Effector memory CD4-positive, alpha-beta T cell (primary cell): Measurements from ENCODE around the gene TRIM28.
A peak's percentile ranks its signal among the peaks of the same experiment; 100 is the strongest.
"Not testable (repeated sequence)": the region's sequence is repeated elsewhere in the genome, so short reads cannot be mapped to it uniquely, and the experiment has no call there.

ENCODE experiments used
- DNase-seq, 3 donors: peaks; one replicate each; pipeline ENCODE4 v3.0.0-alpha.2; 2020
- H3K27ac ChIP-seq: 2 replicates; pipeline ENCODE4 v1.7.0; 2013; ENCODE audit warnings: mild to moderate bottlenecking, low read length, moderate library complexity; ENCODE audit not compliant: insufficient read depth, poor library complexity, severe bottlenecking
- H3K27me3 ChIP-seq: replicated peaks from 2 replicates; pipeline ENCODE4 v1.7.0; 2013; ENCODE audit warnings: mild to moderate bottlenecking, low read length; ENCODE audit not compliant: insufficient read depth, control insufficient read depth, poor library complexity, severe bottlenecking
- H3K36me3 ChIP-seq: 2 replicates; pipeline ENCODE4 v1.7.0; 2013; ENCODE audit warnings: mild to moderate bottlenecking, low read length, moderate library complexity; ENCODE audit not compliant: control insufficient read depth, insufficient read depth
- H3K4me1 ChIP-seq: 2 replicates; pipeline ENCODE4 v1.7.0; 2013; ENCODE audit warnings: low read length, mild to moderate bottlenecking; ENCODE audit not compliant: control insufficient read depth, insufficient read depth, poor library complexity, severe bottlenecking
- H3K4me3 ChIP-seq: 2 replicates; pipeline ENCODE4 v1.7.0; 2013; ENCODE audit warnings: low read length, low read depth, mild to moderate bottlenecking; ENCODE audit not compliant: insufficient read depth, poor library complexity, severe bottlenecking
- H3K9me3 ChIP-seq: 2 replicates; pipeline ENCODE4 v1.7.0; 2013; ENCODE audit warnings: mild to moderate bottlenecking, low read length, moderate library complexity; ENCODE audit not compliant: control insufficient read depth

Gene TRIM28

DNA sequence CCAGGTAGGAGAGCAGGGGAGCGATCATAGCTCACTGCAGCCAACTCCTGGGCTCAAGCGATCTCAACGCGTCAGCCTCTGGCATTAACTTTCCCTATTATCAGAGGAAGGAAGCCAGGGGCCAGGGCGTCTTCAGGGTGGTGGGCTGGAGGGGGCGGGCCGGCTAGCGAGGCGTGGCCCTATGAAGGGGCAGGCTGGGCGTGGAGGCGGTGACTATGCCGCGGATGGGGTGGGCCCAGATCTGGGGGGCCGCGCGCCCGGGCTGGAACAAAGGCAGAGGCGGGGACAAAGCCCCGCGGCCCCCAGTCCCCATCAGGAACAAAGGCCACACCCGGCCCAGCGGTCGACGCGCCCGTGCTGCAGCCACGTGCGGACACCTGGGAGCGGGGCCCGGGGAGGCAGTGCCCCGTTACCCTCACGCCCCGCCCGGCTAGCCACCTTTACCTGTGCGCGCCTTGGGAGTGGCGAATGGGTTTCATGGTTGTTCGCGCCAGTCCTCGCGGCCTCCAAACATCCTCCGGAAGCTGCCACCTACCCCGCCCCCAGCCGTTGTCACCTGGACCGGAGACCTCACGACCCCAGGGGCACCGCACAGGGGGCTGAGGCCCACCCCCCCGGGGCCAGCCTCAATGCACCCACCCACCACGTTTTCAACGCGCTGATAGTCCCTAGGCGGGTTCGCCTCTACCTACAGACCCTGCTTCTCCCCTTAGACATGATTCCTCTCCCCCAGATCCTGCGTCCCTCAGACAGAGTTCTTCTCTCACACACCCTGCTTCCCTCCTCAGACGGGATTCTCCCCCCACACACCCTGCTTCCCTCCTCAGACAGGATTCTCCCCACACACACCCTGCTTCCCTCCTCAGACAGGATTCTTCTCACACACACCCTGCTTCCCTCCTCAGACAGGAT, 5.4 kb upstream of the TRIM28 start:
- Histone ChIP-seq H3K27ac (no peak overlapping the region), H3K27me3 (no peaks in the 10 kb centered on the region), H3K36me3 (no peaks in the 10 kb centered on the region), H3K9me3 (no peaks in the 10 kb centered on the region), H3K4me1 (peaks cover 7% of the 10 kb centered on the region), H3K4me3 (peak overlapping the region; percentile 57)
- DNase-seq: no peak

DNA sequence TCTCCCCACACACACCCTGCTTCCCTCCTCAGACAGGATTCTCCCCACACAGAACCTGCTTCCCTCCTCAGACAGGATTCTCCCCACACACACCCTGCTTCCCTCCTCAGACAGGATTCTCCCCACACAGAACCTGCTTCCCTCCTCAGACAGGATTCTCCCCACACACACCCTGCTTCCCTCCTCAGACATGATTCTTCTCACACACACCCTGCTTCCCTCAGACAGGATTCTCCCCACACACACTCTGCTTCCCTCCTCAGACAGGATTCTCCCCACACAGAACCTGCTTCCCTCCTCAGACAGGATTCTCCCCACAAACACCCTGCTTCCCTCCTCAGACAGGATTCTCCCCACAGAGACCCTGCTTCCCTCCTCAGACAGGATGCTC, 4.7 kb upstream of the TRIM28 start:
- not testable (repeated sequence) for H3K4me1 ChIP-seq, H3K27me3 ChIP-seq, H3K36me3 ChIP-seq, H3K9me3 ChIP-seq, DNase-seq, H3K4me3 ChIP-seq, H3K27ac ChIP-seq

DNA sequence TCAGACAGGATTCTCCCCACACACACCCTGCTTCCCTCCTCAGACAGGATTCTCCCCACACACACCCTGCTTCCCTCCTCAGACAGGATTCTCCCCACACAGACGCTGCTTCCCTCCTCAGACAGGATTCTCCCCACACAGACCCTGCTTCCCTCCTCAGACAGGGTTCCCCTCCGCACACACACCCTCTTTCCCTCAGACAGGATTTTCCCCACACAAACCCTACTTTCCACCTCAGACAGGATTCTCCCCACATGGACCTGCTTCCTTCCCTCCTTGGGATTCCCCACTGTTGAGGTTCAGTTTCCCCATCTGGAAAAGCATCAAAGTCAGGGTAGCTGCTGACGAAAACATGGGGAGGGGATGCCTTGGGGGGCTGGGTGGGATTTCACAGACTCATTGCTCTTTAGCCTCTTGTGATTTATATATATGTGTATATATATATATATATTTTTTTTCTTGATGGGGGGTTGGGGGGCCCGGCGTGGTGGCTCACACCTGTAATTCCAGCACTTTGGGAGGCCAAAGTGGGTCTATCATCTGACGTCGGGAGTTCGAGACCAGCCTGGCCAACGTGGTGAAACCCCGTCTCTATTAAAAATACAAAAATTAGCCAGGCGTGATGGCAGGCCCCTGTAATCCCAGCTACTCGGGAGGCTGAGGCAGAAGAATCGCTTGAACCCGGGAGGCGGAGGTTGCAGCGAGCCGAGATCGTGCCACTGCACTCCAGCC, 1.1 kb upstream of the TRIM28 start:
- not testable (repeated sequence) for H3K9me3 ChIP-seq, H3K4me3 ChIP-seq, DNase-seq, H3K27ac ChIP-seq, H3K36me3 ChIP-seq, H3K27me3 ChIP-seq
- peaks cover 31% of the 10 kb centered on the region for H3K4me1 ChIP-seq

DNA sequence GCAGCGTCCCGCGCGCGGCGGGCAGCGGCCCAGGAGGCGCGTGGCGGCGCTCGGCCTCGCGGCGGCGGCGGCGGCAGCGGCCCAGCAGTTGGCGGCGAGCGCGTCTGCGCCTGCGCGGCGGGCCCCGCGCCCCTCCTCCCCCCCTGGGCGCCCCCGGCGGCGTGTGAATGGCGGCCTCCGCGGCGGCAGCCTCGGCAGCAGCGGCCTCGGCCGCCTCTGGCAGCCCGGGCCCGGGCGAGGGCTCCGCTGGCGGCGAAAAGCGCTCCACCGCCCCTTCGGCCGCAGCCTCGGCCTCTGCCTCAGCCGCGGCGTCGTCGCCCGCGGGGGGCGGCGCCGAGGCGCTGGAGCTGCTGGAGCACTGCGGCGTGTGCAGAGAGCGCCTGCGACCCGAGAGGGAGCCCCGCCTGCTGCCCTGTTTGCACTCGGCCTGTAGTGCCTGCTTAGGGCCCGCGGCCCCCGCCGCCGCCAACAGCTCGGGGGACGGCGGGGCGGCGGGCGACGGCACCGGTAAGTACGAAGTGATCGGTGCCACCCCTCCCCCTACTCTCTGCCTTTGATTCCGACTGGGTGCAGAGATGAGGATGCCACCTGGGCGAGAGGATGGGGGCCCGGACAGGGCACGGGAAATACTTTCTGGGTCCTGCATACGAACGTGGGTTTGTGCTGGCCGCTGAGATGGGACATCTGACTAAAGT, 874 bp downstream of the TRIM28 start:
- Histone ChIP-seq H3K36me3 (peaks cover 28% of the 10 kb centered on the region), H3K27me3 (no peaks in the 10 kb centered on the region), H3K9me3 (no peaks in the 10 kb centered on the region), H3K4me1 (peaks cover 24% of the 10 kb centered on the region), H3K4me3 (peak overlapping the region; percentile 66), H3K27ac (peak overlapping the region; percentile 91)
- peak; percentile 24 to 70 (median 68) for DNase-seq

DNA sequence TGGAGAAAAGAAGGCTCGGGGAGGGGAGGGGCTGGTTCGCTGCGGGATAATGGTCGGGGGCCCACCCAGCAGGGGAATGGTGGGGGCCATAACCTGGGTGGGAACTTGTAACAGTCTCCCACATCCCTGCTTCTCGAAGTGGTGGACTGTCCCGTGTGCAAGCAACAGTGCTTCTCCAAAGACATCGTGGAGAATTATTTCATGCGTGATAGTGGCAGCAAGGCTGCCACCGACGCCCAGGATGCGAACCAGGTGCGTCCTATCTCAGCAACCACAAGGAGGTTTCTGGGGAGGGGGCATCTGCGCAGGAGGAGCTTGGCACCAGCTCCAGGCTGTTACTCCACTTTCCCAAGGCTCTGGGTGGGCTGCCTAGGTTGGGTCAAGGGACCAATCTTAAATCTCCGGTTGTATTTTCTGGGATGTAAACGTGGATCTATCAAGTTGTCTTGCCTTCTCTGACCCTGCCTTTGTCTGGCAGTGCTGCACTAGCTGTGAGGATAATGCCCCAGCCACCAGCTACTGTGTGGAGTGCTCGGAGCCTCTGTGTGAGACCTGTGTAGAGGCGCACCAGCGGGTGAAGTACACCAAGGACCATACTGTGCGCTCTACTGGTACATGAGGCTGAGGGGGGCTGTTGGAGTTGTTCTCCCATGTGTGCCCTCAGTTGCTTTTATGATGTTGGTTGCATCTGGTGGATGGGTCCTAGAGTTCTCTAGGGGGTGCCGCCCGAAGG, 1.6 kb downstream of the TRIM28 start:
- peak overlapping the region; percentile 66 for H3K4me3 ChIP-seq
- H3K9me3 ChIP-seq: no peaks in the 10 kb centered on the region
- peak overlapping the region; percentile 65 for H3K27ac ChIP-seq
- peaks cover 35% of the 10 kb centered on the region for H3K36me3 ChIP-seq
- DNase-seq: no peak
- H3K27me3 ChIP-seq: no peaks in the 10 kb centered on the region
- H3K4me1 ChIP-seq: peaks cover 24% of the 10 kb centered on the region

DNA sequence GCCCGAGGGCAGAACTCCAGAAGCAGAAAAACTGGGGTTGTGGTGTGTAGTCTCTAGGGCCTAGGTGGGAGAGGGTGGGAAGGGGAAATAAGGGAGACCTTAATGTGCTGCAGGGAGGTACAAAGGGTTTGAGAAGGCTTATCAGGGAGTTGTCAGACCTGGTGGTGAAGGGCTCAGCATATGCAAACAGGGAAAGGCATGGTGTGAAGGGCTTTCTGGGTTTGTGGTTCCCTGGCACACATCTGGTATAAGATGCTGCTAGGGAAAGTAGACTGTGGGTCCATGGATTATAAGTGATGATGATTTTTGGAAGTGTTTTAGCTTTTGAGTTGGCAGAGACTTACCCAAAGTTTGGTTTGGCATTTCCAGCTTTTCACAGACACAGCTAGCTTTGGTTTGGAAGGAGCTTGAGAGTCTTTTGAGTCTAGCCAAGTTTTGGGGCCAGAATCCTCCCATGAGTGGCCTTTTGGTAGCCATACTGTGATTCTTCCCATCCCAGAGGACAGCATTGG, 2.2 kb downstream of the TRIM28 start:
- H3K36me3 ChIP-seq: peaks cover 41% of the 10 kb centered on the region
- no peaks in the 10 kb centered on the region for H3K27me3 ChIP-seq
- peak overlapping the region; percentile 65 for H3K27ac ChIP-seq
- H3K4me1 ChIP-seq: peaks cover 24% of the 10 kb centered on the region
- H3K9me3 ChIP-seq: no peaks in the 10 kb centered on the region
- peak overlapping the region; percentile 66 for H3K4me3 ChIP-seq
- no peak for DNase-seq

DNA sequence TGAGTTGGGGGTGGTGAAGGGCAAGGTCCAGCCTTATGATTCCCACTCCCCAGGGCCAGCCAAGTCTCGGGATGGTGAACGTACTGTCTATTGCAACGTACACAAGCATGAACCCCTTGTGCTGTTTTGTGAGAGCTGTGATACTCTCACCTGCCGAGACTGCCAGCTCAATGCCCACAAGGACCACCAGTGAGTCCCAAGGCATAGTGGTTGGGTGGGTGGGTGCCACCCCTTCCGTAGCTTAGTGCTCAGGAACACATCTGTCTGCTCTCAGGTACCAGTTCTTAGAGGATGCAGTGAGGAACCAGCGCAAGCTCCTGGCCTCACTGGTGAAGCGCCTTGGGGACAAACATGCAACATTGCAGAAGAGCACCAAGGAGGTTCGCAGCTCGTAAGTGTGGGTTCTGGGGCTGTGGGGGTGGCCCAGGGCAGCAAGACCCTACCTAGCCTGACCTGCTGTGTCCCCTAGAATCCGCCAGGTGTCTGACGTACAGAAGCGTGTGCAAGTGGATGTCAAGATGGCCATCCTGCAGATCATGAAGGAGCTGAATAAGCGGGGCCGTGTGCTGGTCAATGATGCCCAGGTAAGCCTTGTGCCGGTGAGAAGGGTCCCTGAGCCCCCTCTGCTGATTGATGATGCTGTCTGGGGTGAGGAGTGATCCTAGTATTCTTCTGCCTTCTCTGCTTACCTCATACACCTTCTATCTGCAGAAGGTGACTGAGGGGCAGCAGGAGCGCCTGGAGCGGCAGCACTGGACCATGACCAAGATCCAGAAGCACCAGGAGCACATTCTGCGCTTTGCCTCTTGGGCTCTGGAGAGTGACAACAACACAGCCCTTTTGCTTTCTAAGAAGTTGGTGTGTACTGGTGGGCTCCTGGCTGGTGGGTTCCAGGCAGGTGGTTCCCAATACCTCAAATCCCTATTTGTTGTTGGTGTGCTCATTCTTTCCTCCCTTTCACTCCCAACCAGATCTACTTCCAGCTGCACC, 3.8 kb downstream of the TRIM28 start:
- H3K36me3 ChIP-seq: peaks cover 49% of the 10 kb centered on the region
- no peak for DNase-seq
- H3K27ac ChIP-seq: no peak overlapping the region
- no peaks in the 10 kb centered on the region for H3K27me3 ChIP-seq
- H3K4me3 ChIP-seq: no peak overlapping the region
- H3K4me1 ChIP-seq: peaks cover 24% of the 10 kb centered on the region
- H3K9me3 ChIP-seq: no peaks in the 10 kb centered on the region

DNA sequence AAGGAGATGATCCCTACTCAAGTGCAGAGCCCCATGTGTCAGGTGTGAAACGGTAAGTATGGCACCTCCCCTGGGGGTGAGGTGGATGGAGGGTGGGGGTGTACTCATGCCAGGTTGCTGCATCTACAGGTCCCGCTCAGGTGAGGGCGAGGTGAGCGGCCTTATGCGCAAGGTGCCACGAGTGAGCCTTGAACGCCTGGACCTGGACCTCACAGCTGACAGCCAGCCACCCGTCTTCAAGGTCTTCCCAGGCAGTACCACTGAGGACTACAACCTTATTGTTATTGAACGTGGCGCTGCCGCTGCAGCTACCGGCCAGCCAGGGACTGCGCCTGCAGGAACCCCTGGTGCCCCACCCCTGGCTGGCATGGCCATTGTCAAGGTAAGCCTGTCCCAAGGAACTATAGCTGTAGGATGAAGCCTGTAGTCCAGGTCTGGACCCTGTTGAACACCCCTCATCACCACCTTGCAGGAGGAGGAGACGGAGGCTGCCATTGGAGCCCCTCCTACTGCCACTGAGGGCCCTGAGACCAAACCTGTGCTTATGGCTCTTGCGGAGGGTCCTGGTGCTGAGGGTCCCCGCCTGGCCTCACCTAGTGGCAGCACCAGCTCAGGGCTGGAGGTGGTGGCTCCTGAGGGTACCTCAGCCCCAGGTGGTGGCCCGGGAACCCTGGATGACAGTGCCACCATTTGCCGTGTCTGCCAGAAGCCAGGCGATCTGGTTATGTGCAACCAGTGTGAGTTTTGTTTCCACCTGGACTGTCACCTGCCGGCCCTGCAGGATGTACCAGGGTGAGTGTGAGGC, 5.2 kb downstream of the TRIM28 start:
- Histone ChIP-seq H3K36me3 (peaks cover 49% of the 10 kb centered on the region), H3K9me3 (no peaks in the 10 kb centered on the region), H3K4me1 (peaks cover 30% of the 10 kb centered on the region), H3K27ac (no peak overlapping the region), H3K27me3 (no peaks in the 10 kb centered on the region), H3K4me3 (no peak overlapping the region)
- no peak for DNase-seq
